Keratinocyte (primary cell): ENCODE results near the gene PSMB11. TPM values are rescaled to one million over a fixed set of nuclear protein-coding genes. Genes with fewer than 3 reads are reported as not detected.

Source experiments
- DNase-seq: peaks from one replicate; pipeline ENCODE4 v3.0.0-alpha.2; 2011; ENCODE audit warnings: low read depth, missing footprints, low spot score
- FAIRE-seq: peaks from 2 replicates; lab custom pipeline; 2011; peaks lifted over from hg19 to GRCh38; lab: Jason Lieb, UNC
- H2AFZ ChIP-seq: 2 replicates; pipeline ENCODE4 v1.6.0; 2012; ENCODE audit warnings: low read length, control low read depth, inconsistent platforms; ENCODE audit not compliant: control insufficient read depth
- H3K27ac ChIP-seq: 2 replicates; pipeline ENCODE4 v1.5.1; 2011; ENCODE audit warnings: low read length; ENCODE audit not compliant: control insufficient read depth, insufficient read depth
- H3K27me3 ChIP-seq: 3 replicates; pipeline ENCODE4 v1.6.0; 2011; ENCODE audit warnings: low read length; ENCODE audit not compliant: control insufficient read depth, insufficient read depth; ENCODE audit errors: extremely low read depth
- H3K36me3 ChIP-seq, 2 experiments: 2 replicates in 1 of 2; 3 replicates in 1 of 2; pipeline ENCODE4 v1.5.1; 2011; ENCODE audit warnings: low read length in 2 of 2, mild to moderate bottlenecking in 1 of 2; ENCODE audit not compliant: control insufficient read depth in 2 of 2, insufficient read depth in 2 of 2; ENCODE audit errors: extremely low read depth in 1 of 2
- H3K4me1 ChIP-seq: 3 replicates; pipeline ENCODE4 v1.5.1; 2011; ENCODE audit warnings: low read length; ENCODE audit not compliant: control insufficient read depth, insufficient read depth; ENCODE audit errors: extremely low read depth
- H3K4me2 ChIP-seq: 3 replicates; pipeline ENCODE4 v1.6.0; 2011; ENCODE audit warnings: low read depth, low read length; ENCODE audit not compliant: control insufficient read depth, insufficient read depth; ENCODE audit errors: extremely low read depth
- H3K4me3 ChIP-seq, 3 experiments: fragments of 200-600 bp in 1 of 3; sonication (generic) in 1 of 3; 2 replicates in 2 of 3; 3 replicates in 1 of 3; pipeline ENCODE4 v1.5.1; 2011 to 2016; ENCODE audit warnings: low read length in 3 of 3, mild to moderate bottlenecking in 3 of 3, control low read depth in 2 of 3, inconsistent platforms in 1 of 3, low read depth in 1 of 3, mixed read lengths in 1 of 3, mixed run types in 1 of 3, moderate library complexity in 1 of 3; ENCODE audit not compliant: control insufficient read depth in 2 of 3, insufficient read depth in 2 of 3; ENCODE audit errors: extremely low read depth in 1 of 3
- H3K79me2 ChIP-seq: 2 replicates; pipeline ENCODE4 v1.6.0; 2012; ENCODE audit warnings: low read length; ENCODE audit not compliant: control insufficient read depth, insufficient read depth
- H3K9ac ChIP-seq: 3 replicates; pipeline ENCODE4 v1.6.0; 2011; ENCODE audit warnings: low read length; ENCODE audit not compliant: control insufficient read depth, insufficient read depth; ENCODE audit errors: extremely low read depth
- H3K9me1 ChIP-seq: 3 replicates; pipeline ENCODE4 v1.6.0; 2011; ENCODE audit warnings: low read length; ENCODE audit not compliant: control insufficient read depth, insufficient read depth; ENCODE audit errors: extremely low read depth
- H3K9me3 ChIP-seq: 2 replicates; pipeline ENCODE4 v1.5.1; 2012; ENCODE audit warnings: low read depth, low read length; ENCODE audit not compliant: control insufficient read depth
- H4K20me1 ChIP-seq: 3 replicates; pipeline ENCODE4 v1.6.0; 2011; ENCODE audit warnings: low read length; ENCODE audit not compliant: control insufficient read depth, insufficient read depth; ENCODE audit errors: extremely low read depth
- EZH2 ChIP-seq: IDR thresholded peaks from one replicate; pipeline ENCODE4 v1.6.1; 2012; ENCODE audit warnings: inconsistent platforms, mild to moderate bottlenecking, low read length, moderate library complexity
- dilution Hi-C: fragments of 300-500 bp; cut with MboI; formaldehyde crosslinking; loops from one replicate; pipeline ENCODE4 v1.7.0; 2020; ENCODE audit warnings: low sequenced_read_pairs; ENCODE audit not compliant: extremely low pct_ligation_motif_present
- polyA plus RNA-seq, 5 experiments: library from polyadenylated mRNA; depleted of rRNA in 3 of 5; stranded (reverse) in 3 of 5; stranded (forward) in 1 of 5; unstranded in 1 of 5; fragments of >200 nt; gene quantifications; 1 replicate in 1 of 5; 2 replicates in 3 of 5; 3 replicates in 1 of 5; pipeline versions ENCODE4 v1.2.1 to v1.2.3, GENCODE V29; 2011 to 2012; ENCODE audit warnings: missing spikeins in 2 of 5, low read depth in 1 of 5, low replicate concordance in 1 of 5
- TF ChIP-seq, protein P1 (sequence below), 3 experiments: IDR thresholded peaks in 1 of 3; conservative IDR thresholded peaks in 1 of 3; optimal IDR thresholded peaks in 1 of 3; 2 replicates in 2 of 3; 3 replicates in 1 of 3; pipeline versions ENCODE3 to v1.5.1; 2011; ENCODE audit warnings: low read length in 3 of 3, mild to moderate bottlenecking in 3 of 3, moderate library complexity in 2 of 3, control low read depth in 1 of 3, inconsistent platforms in 1 of 3; ENCODE audit not compliant: insufficient read depth in 2 of 3; ENCODE audit errors: extremely low read depth in 1 of 3

The PSMB11 gene
- polyA plus RNA-seq, 1 donor (not counting 4 experiments of a cell fraction or from before 2014, with no cell fraction given), result not detected

GRCh38 chr14:22994762-22995275 lies 47.2 kb upstream of the PSMB11 start:
- no peak overlapping the region for H2AFZ ChIP-seq
- no peak overlapping the region for H3K4me3 ChIP-seq
- no peaks in the 10 kb centered on the region for H3K9me3 ChIP-seq
- no peaks in the 10 kb centered on the region for H3K79me2 ChIP-seq
- no peak for DNase-seq
- no peak overlapping the region for H3K27ac ChIP-seq
- no peaks in the 10 kb centered on the region for H3K27me3 ChIP-seq
- no peaks in the 10 kb centered on the region for H4K20me1 ChIP-seq
- FAIRE-seq, result no peak
- dilution Hi-C loops, result no loop called here
- no peak overlapping the region for H3K4me2 ChIP-seq
- no peaks in the 10 kb centered on the region for H3K9me1 ChIP-seq
- no peak for TF ChIP-seq EZH2
- TF ChIP-seq, protein P1, sequence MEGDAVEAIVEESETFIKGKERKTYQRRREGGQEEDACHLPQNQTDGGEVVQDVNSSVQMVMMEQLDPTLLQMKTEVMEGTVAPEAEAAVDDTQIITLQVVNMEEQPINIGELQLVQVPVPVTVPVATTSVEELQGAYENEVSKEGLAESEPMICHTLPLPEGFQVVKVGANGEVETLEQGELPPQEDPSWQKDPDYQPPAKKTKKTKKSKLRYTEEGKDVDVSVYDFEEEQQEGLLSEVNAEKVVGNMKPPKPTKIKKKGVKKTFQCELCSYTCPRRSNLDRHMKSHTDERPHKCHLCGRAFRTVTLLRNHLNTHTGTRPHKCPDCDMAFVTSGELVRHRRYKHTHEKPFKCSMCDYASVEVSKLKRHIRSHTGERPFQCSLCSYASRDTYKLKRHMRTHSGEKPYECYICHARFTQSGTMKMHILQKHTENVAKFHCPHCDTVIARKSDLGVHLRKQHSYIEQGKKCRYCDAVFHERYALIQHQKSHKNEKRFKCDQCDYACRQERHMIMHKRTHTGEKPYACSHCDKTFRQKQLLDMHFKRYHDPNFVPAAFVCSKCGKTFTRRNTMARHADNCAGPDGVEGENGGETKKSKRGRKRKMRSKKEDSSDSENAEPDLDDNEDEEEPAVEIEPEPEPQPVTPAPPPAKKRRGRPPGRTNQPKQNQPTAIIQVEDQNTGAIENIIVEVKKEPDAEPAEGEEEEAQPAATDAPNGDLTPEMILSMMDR (optimal IDR thresholded peaks at IDR 0.05 in 1 of 3, IDR thresholded peaks at IDR 0.05 in 1 of 3, conservative IDR thresholded peaks at IDR 0.05 in 1 of 3; ENCODE audit: extremely low read depth in 1 of 3, insufficient read depth in 2 of 3, low read length in 3 of 3), result peak; percentile 41 to 72 (median 58)
- no peak overlapping the region for H3K9ac ChIP-seq
- peaks cover 6% of the 10 kb centered on the region for H3K4me1 ChIP-seq
- peaks cover 3 to 4% of the 10 kb centered on the region in 2 experiments for H3K36me3 ChIP-seq

DNA sequence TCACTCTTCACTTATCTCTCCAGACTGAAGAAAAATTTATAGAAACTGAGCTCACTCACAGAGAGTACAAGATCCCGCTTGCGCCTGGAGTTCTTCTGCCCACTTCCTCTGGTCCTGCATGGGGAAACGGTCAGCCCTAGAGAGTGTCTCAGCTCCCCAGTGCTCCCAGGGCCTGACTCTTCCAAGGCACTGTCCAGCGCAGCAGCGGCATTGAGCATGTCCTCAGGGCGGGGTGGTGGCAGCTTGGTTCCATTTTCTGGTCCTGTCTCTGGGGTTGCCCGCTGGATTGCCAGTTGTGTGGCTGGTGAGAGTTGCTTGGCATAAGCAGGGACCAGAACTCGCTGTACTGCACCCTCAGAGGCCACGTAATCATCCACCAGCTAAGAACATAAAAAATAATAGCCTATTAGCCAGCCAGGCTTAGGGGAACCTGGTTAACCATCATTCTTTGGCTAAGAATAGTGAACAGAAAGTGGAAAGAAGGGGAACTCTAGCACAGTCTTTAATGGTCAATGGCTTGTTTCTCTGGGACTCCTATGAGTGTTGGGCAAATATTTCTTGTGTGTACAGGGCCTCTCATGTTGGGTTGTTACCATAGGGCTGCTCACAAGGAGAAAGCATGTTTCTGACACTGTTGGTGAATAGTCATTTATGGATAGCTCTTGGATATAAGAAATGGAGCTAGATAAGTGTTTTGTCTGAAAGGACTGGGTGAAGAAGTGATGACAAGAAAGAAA lies 46.0 kb upstream of the PSMB11 start:
- Histone ChIP-seq H3K9me3 (no peaks in the 10 kb centered on the region), H3K9me1 (no peaks in the 10 kb centered on the region), H3K36me3 (peaks cover 3 to 4% of the 10 kb centered on the region in 2 experiments), H4K20me1 (no peaks in the 10 kb centered on the region), H3K27ac (no peak overlapping the region), H3K4me2 (no peak overlapping the region), H3K27me3 (no peaks in the 10 kb centered on the region), H3K4me3 (no peak overlapping the region), H3K9ac (no peak overlapping the region), H2AFZ (no peak overlapping the region), H3K79me2 (no peaks in the 10 kb centered on the region), H3K4me1 (peaks cover 6% of the 10 kb centered on the region)
- FAIRE-seq (no peak), DNase-seq (no peak)
- dilution Hi-C loops, result no loop called here
- no peak for TF ChIP-seq EZH2
- TF ChIP-seq, protein P1 (optimal IDR thresholded peaks at IDR 0.05 in 1 of 3, IDR thresholded peaks at IDR 0.05 in 1 of 3, conservative IDR thresholded peaks at IDR 0.05 in 1 of 3; ENCODE audit: extremely low read depth in 1 of 3, insufficient read depth in 2 of 3, low read length in 3 of 3), result no peak
